ENCODE data around the gene OR2L8. TPM values are rescaled to one million over a fixed set of nuclear protein-coding genes. Genes with fewer than 3 reads are reported as not detected.
"Not testable (repeated sequence)": the region's sequence is repeated elsewhere in the genome, so short reads cannot be mapped to it uniquely, and the experiment has no call there.

The OR2L8 gene
- total RNA-seq, 1 donor from 2014 or later, result not detected

- H3K36me3 Mint-ChIP-seq (ENCODE audit: insufficient read depth), result no peaks in the 10 kb centered on the region
- peaks cover 12% of the 10 kb centered on the region for H3K9me3 Mint-ChIP-seq (ENCODE audit: low read depth)
- no peak for DNase-seq (ENCODE audit: low spot score, unreplicated experiment)
- H3K4me1 Mint-ChIP-seq (ENCODE audit: low read depth), result no peaks in the 10 kb centered on the region
- no peaks in the 10 kb centered on the region for H3K27me3 Mint-ChIP-seq
- TF ChIP-seq CTCF (IDR thresholded peaks at IDR 0.05; ENCODE audit: unreplicated experiment), result no peak
- H3K27ac Mint-ChIP-seq, result no peak within 1 kb of the TSS
- H3K4me3 Mint-ChIP-seq (ENCODE audit: low read depth), result no peak within 1 kb of the TSS
Measured at GRCh38 chr1:247924868-247925267, 23.8 kb upstream of the OR2L8 start, which contains the start of gene OR2AJ1. Gene OR2AJ1 (plus strand): TSS chr1:247924889. CDS start chr1:247933769, 8,880 bp downstream.

- TF ChIP-seq CTCF (IDR thresholded peaks at IDR 0.05; ENCODE audit: unreplicated experiment), result no peak
Measured at GRCh38 chr1:247933989-247934388, 14.7 kb upstream of the OR2L8 start.

GRCh38 chr1:247935781-247936180, 12.9 kb upstream of the OR2L8 start:
- Mint-ChIP-seq H3K4me3 (ENCODE audit: low read depth) (no peak overlapping the region), H3K9me3 (ENCODE audit: low read depth) (peaks cover 14% of the 10 kb centered on the region), H3K27me3 (no peaks in the 10 kb centered on the region), H3K4me1 (ENCODE audit: low read depth) (no peaks in the 10 kb centered on the region), H3K27ac (no peak overlapping the region), H3K36me3 (ENCODE audit: insufficient read depth) (peaks cover 1% of the 10 kb centered on the region)
- no peak for DNase-seq (ENCODE audit: low spot score, unreplicated experiment)
- no peak for TF ChIP-seq CTCF (IDR thresholded peaks at IDR 0.05; ENCODE audit: unreplicated experiment)

More at GRCh38 chr1:247933989-247934388, 14.7 kb upstream of the OR2L8 start:
- no peaks in the 10 kb centered on the region for H3K4me1 Mint-ChIP-seq (ENCODE audit: low read depth)
- H3K27ac Mint-ChIP-seq, result no peak overlapping the region
- no peak for DNase-seq (ENCODE audit: low spot score, unreplicated experiment)
- no peak overlapping the region for H3K4me3 Mint-ChIP-seq (ENCODE audit: low read depth)
- peaks cover 1% of the 10 kb centered on the region for H3K36me3 Mint-ChIP-seq (ENCODE audit: insufficient read depth)
- peaks cover 10% of the 10 kb centered on the region for H3K9me3 Mint-ChIP-seq (ENCODE audit: low read depth)
- H3K27me3 Mint-ChIP-seq, result no peaks in the 10 kb centered on the region

GRCh38 chr1:247936415-247936814, 12.2 kb upstream of the OR2L8 start:
- Mint-ChIP-seq H3K4me1 (ENCODE audit: low read depth) (no peaks in the 10 kb centered on the region), H3K9me3 (ENCODE audit: low read depth) (peaks cover 21% of the 10 kb centered on the region), H3K4me3 (ENCODE audit: low read depth) (no peak overlapping the region), H3K36me3 (ENCODE audit: insufficient read depth) (peaks cover 1% of the 10 kb centered on the region), H3K27ac (no peak overlapping the region), H3K27me3 (no peaks in the 10 kb centered on the region)
- no peak for TF ChIP-seq CTCF (IDR thresholded peaks at IDR 0.05; ENCODE audit: unreplicated experiment)
- DNase-seq (ENCODE audit: low spot score, unreplicated experiment), result no peak

- not testable (repeated sequence) for H3K27me3 Mint-ChIP-seq; H3K36me3 Mint-ChIP-seq (ENCODE audit: insufficient read depth); H3K27ac Mint-ChIP-seq; H3K4me1 Mint-ChIP-seq (ENCODE audit: low read depth)
- Mint-ChIP-seq H3K4me3 (ENCODE audit: low read depth) (peak overlapping the region; percentile 67), H3K9me3 (ENCODE audit: low read depth) (peaks cover 26% of the 10 kb centered on the region)
- DNase-seq (ENCODE audit: low spot score, unreplicated experiment), result peak; percentile 60
- TF ChIP-seq CTCF (IDR thresholded peaks at IDR 0.05; ENCODE audit: unreplicated experiment), result peak; percentile 73
Measured at GRCh38 chr1:247936965-247937734, 11.5 kb upstream of the OR2L8 start.

All from progenitor cell of endocrine pancreas (in vitro differentiated cells).